HK-2 (cell line): ENCODE results near the gene CEP63.

Experiments used
- DNase-seq: peaks from one replicate; pipeline ENCODE4 v3.0.0-alpha.2; 2018; ENCODE audit not compliant: unreplicated experiment

CEP63 gene

GRCh38 chr3:134608023-134608770 is 122.3 kb downstream of the CEP63 start:
- no peak for DNase-seq

GRCh38 chr3:134608771-134609435 is 123.0 kb downstream of the CEP63 start:
- DNase-seq = no peak

- no peak for DNase-seq
These were observed 124.1 kb downstream of the CEP63 start for GRCh38 chr3:134609821-134610431.

- DNase-seq = no peak
These were observed 124.9 kb downstream of the CEP63 start for GRCh38 chr3:134610432-134611385.

GRCh38 chr3:134611516-134611915 is 125.7 kb downstream of the CEP63 start:
- DNase-seq = no peak

GRCh38 chr3:134613006-134613520 is 127.2 kb downstream of the CEP63 start:
- DNase-seq = no peak

DNA sequence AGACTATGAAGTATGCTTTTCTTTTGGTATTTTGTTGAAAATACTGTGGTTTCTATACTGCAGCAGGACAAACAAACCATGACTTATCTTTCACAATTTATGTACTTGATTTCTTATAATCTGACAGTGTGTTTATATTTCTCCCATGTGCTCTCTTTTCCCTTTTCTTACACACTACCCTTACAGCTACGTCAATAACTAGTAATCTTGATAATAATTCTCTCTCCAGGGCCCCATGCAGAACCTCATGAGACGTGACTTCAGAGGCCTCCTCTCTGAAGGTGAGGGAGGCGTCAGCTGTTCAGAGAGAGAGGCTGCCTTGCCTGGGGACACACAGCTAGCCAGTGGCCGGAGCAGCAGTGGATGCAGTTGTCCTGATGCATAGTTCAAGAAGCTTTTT is 129.1 kb downstream of the CEP63 start:
- DNase-seq = no peak

DNA sequence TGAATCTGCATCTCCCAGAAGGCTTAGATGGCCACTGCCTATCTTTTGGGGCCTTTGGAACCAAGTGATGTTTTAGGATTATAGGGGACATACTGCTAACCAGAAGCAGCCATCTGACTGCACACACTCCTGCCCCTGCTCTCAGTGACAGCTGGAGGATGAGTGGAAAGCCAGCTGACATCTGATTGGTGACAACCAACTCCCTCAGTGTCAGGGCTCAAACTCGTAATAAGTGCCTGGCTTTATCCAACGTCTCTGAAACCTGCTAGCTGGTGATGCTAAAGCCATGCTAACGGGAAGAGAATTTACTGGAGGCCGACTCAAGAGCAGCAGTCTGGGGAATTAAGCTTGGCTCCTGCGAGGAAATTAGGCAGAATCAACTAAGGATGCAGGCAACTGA is 129.9 kb downstream of the CEP63 start:
- no peak for DNase-seq

DNA sequence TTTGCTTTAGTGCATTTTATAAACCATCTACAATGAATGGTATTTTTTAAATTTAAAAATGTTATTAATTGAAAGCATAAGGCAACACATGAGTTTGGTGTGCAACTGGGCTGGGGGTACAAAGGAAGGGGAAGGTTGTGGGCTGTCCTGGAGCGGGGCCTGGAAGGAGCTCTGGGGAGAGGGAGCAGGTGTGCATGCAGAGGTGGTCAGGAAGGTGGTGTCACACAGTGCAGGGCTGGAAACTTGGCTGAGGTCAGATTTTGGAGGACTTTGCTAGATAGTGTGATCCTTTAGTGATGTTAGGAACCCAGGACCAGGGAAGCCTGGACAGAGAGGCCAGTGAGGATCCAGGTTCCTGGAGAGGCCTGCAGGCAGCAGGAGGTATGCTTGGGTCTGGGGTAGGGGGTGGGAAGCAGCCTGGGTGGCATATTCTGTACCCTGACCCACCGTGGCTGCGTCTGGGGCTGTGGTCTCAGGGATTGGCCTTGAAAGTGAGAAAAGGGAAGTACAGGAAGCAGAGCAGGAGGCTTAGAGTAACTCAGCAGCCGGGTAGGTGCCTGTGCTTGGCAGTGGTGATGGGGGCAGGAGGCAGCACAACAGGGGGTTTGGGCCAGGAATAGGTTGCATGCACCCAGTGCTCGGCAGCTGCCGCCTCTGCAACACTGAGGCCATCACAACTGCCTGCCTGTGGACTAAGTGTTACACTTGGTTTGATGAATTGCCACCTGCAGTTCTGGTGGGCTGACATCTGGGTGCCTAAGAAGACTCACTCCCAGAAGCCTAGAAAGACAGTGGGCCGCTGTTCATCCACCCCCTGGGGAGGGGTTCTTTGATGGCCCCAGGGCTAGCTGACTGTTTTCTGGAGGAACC is 132.0 kb downstream of the CEP63 start:
- DNase-seq = no peak

GRCh38 chr3:134618478-134619300 is 132.8 kb downstream of the CEP63 start:
- DNase-seq = no peak

DNA sequence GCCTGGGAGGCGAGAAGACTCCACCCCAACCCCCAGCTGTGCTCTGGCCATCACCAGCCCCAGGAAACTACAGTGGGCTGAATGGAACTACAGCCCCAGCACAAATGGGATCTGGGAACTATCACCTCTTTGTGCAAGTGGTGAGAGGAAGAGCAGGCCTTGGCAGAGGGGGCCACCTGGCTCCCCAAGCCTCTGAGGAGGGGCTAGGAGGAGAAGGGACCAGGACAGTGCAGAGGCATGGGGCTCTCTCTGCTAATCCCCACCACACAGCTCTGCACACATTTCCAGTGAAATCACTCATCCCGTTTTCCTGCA is 133.4 kb downstream of the CEP63 start:
- DNase-seq = no peak

DNA sequence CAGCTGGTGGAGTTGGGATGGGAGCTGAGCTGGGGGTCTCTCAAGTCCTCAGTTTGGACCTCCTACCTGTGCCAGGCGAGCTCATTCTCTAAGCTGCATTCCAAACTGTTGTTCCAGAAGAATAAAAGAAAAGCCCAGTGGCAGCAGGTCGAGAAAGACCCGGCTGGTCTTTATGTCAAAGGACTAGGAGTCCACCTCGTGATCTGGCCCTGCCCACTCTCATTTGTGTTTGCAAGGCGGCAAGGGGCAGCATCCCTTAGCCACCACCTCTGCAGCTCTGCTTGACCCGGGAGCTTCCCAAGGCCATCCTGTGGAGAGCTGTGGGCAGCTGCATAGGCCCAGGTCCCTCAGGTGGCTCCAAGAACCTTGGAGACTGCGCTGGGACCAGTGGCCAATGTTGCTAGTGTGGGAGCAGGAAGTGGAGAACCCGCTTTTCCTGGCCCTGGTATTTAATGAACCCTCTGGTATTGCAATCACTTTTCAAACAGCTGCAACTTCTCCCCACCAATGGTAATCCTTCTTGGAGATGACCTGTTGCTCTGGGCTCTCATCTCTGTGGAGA is 134.1 kb downstream of the CEP63 start:
- no peak for DNase-seq

- no peak for DNase-seq
These were observed 134.7 kb downstream of the CEP63 start for GRCh38 chr3:134620476-134621115.

GRCh38 chr3:134621854-134622253 is 136.0 kb downstream of the CEP63 start:
- DNase-seq = no peak

- DNase-seq = no peak
These were observed 137.0 kb downstream of the CEP63 start for GRCh38 chr3:134622806-134623365.

DNA sequence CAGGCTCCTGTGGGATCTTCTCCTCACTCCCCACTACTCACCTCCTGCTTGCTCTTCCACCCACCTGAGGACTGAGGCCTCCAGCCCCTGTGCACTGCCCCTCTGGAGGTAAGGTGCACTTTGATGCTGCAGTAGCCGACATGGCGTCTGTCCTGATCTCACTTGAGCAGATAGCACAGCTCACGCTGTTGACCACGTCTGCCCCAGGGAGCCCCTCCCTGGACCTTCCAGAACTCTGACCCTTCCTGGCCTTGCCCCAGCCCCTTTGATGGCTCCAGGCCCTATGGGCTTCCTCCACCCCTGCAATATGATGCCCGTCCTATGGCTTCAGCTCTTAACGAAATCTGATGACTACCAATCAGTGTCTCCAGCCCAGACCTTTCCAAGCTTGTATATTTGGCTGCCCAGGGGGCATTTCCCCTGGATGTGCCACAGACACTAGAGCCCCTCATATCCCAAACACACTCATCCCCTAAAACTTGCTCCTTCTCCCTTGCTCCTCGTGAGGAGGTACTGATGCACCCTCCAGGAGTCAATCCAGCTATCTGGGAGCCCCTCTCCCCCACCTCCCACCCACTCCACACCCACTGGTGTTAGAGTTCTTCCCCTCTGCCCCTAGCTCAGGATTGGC is 137.9 kb downstream of the CEP63 start:
- DNase-seq = no peak
